ENCODE data around the gene MDM4. TPM values are rescaled to one million over a fixed set of nuclear protein-coding genes. Genes with fewer than 3 reads are reported as not detected.
"Not testable (repeated sequence)": the region's sequence is repeated elsewhere in the genome, so short reads cannot be mapped to it uniquely, and the experiment has no call there.

MDM4 gene
- total RNA-seq, 2 experiments from 2014 or later, result 72.2 to 72.4 TPM

DNA sequence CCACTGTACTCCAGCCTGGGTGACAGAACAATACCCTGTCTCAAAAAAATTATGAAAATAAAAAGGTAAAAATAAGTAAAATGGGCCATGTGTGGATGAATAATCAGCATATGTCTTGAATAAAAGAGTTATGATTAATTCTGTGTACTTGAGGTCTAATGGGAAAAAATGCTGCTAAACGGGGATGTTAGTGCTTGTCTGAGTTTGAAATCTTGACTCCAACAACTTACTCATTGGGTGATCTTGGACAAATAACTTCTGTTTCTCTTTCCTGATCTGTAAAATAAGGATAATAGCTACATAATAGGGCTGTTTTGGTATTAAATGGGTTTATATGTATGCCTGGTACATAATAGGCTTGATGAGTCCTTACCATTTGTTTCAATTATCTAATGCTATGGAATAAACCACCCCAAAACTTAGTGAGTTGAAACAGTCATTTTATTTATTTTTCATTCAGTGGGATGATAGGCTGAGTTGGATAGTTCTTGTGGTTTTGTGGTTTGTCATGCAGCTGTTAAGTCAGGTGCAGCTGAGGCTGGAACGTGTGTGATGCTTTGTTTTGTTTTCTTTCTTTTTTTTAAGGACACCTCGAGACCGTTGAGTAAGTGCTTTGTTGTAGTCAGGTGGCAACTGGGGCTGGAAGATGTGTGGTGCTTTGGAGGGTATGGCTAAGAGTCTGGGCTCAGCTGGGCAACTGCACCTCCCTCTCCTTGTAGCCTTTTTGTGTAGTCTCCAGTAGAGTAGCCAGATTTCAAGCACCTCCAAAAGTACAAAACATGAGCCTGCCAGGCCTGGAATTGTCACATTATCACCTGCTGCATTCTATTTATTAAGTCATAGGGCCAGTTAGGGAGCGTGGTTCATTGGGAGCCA lies 4.9 kb downstream of the MDM4 start:
- H3K27ac Mint-ChIP-seq, result peak overlapping the region; percentile 74
- peaks cover 63% of the 10 kb centered on the region for H3K36me3 Mint-ChIP-seq (ENCODE audit: low read depth)
- peak; percentile 59 for ATAC-seq
- POLR2A ChIA-PET, result interaction anchor here (0.6 to 2.6 kb wide), 5 partner anchors 14 to 46 kb away, joined by 3 to 10 read pairs (median 3); no protein-coding TSS in a partner anchor
- H3K27me3 Mint-ChIP-seq (ENCODE audit: low read depth), result no peaks in the 10 kb centered on the region
- peak overlapping the region; percentile 50 for H3K4me3 Mint-ChIP-seq
- H3K4me1 Mint-ChIP-seq (ENCODE audit: low read depth), result peaks cover 60% of the 10 kb centered on the region
- CTCF ChIA-PET, result interaction anchor here (1.0 to 1.2 kb wide), 3 partner anchors 14 to 242 kb away, joined by 3 to 9 read pairs (median 3); no protein-coding TSS in a partner anchor
- peaks cover 15% of the 10 kb centered on the region for H3K9me3 Mint-ChIP-seq (ENCODE audit: insufficient read depth)
- DNase-seq, result peak; percentile 73

DNA sequence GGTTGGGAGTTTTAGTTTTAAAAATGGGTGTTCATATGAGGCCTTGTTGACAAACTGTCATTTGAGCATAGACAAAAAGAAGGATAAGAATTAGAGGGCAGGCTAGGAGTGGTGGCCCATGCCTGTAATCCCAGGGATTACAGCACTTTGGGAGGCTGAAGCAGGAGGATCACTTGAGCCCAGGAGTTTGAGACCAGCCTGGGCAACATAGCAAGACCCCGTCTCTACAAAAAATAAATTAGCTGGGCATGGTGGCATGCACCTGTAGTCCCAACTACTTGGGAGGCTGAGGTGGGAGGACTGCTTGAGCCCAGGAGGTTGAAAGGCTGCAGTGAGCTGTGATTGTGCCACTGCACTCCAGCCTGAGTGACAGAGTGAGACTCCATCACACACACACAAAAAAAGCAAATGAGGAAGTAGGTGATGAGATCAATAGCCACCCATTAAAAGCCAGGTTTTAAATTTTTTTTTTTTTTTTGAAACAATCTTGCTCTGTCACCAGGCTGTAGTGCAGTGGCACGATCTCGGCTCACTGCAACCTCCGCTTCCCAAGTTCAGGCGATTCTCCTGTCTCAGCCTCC lies 5.8 kb downstream of the MDM4 start:
- not testable (repeated sequence) for DNase-seq; H3K27me3 Mint-ChIP-seq (ENCODE audit: low read depth); ATAC-seq; H3K4me3 Mint-ChIP-seq
- Mint-ChIP-seq H3K36me3 (ENCODE audit: low read depth) (peaks cover 68% of the 10 kb centered on the region), H3K4me1 (ENCODE audit: low read depth) (peaks cover 59% of the 10 kb centered on the region), H3K27ac (peak overlapping the region; percentile 61), H3K9me3 (ENCODE audit: insufficient read depth) (peaks cover 15% of the 10 kb centered on the region)
- ChIA-PET CTCF (interaction anchor here (4.2 kb wide), 1 partner anchor 23 kb away, joined by 16 read pairs; no protein-coding TSS in a partner anchor), POLR2A (interaction anchor here (1.2 to 2.6 kb wide), 2 partner anchors 23 to 45 kb away, joined by 3 to 10 read pairs; no protein-coding TSS in a partner anchor)

DNA sequence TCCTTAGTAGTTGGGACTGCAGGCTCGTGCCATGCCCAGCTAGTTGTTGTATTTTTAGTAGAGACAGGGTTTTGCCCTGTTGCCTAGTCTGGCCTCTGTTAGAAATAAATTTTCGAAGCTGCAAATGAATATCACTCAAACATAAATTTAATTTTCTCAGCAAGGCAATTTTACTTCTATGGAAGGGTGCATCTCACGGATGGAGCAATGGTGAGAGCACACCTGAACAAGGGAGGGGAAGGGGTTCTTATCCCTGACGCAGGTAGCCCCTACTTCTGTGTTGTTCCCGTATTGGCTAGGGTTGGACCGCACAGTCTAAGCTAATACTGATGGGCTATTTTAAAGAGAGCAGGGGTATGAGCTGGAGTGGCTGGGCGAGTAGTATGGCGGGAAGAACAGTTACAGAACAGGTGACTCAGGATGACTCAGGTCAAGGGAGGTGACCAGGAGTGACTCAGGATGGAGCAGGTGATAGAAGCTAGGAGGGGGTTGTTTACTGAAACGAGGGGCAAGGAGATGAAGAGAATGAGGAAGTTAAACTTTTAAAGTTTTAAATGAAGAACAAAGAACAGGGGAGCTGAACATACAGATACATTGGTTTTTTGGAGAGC lies 7.5 kb downstream of the MDM4 start:
- Mint-ChIP-seq H3K4me3 (no peak overlapping the region), H3K4me1 (ENCODE audit: low read depth) (peaks cover 45% of the 10 kb centered on the region), H3K9me3 (ENCODE audit: insufficient read depth) (peaks cover 15% of the 10 kb centered on the region), H3K36me3 (ENCODE audit: low read depth) (peaks cover 64% of the 10 kb centered on the region), H3K27me3 (ENCODE audit: low read depth) (no peaks in the 10 kb centered on the region), H3K27ac (peak overlapping the region; percentile 9)
- ChIA-PET POLR2A (interaction anchor here (0.8 to 1.4 kb wide), 3 partner anchors 8 to 30 kb away, joined by 3 to 5 read pairs (median 4); partner anchors contain the start of gene MDM4), CTCF (interaction anchor here (0.6 to 4.2 kb wide), 9 partner anchors 20 to 283 kb away, joined by 3 to 16 read pairs (median 4); no protein-coding TSS in a partner anchor)
- no peak for DNase-seq
- no peak for ATAC-seq

DNA sequence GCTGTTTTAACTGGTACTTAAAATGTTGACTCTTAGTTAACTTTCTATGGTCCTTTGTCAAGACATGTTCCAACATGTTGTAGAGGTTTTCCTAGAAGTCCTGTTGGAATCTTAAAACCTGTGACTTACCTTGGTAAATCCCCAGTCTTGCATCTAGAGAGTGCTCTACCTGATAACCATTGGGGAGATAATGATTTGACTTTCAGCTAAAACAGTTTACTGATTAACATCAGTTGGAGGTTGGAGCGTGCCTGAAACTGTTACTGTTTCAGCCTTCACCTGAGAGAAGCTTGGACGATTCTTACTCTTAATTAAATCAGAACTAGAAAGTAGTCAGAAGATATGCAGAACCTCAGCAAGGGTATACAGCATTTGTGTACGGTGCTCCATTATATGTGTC lies 8.8 kb downstream of the MDM4 start:
- H3K27me3 Mint-ChIP-seq (ENCODE audit: low read depth), result no peaks in the 10 kb centered on the region
- peaks cover 15% of the 10 kb centered on the region for H3K9me3 Mint-ChIP-seq (ENCODE audit: insufficient read depth)
- CTCF ChIA-PET, result interaction anchor here (0.6 to 4.2 kb wide), 9 partner anchors 9 to 1454 kb away, joined by 3 to 16 read pairs (median 6); partner anchors contain the start of gene MDM4
- no peak overlapping the region for H3K4me3 Mint-ChIP-seq
- peaks cover 35% of the 10 kb centered on the region for H3K4me1 Mint-ChIP-seq (ENCODE audit: low read depth)
- POLR2A ChIA-PET, result interaction anchor here (1.1 to 1.4 kb wide), 2 partner anchors 9 to 28 kb away, joined by 3 to 5 read pairs; partner anchors contain the start of gene MDM4
- H3K36me3 Mint-ChIP-seq (ENCODE audit: low read depth), result peaks cover 59% of the 10 kb centered on the region
- H3K27ac Mint-ChIP-seq, result no peak overlapping the region
- no peak for ATAC-seq
- DNase-seq, result no peak

DNA sequence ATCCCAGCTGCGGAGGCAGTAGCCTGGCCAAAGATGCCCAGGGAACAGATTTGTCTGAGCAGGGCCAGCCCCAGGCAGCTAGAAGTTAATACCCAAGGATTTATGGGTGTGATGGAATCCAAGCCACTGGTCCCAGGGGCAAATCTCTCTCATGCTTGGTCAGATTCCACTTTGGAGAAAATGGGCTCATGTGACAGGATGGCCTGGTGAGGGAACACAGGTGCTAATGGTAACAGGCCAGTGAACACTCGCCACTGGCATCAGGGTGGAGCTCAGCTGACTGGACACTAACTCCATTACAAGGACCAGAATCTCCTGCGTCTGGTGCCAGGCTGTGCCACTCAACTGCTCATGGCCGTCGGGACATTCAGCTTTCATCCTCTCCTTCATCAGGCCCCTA lies 12.0 kb downstream of the MDM4 start:
- ChIA-PET POLR2A (interaction anchor here (0.7 to 6.5 kb wide), 2 partner anchors 11 to 21 kb away, joined by 3 to 35 read pairs; partner anchors contain the start of gene MDM4), CTCF (interaction anchor here (1.2 to 2.5 kb wide), 4 partner anchors 12 to 37 kb away, joined by 3 to 11 read pairs (median 4); partner anchors contain the start of gene MDM4)
- H3K27ac Mint-ChIP-seq, result no peak overlapping the region
- no peaks in the 10 kb centered on the region for H3K27me3 Mint-ChIP-seq (ENCODE audit: low read depth)
- H3K9me3 Mint-ChIP-seq (ENCODE audit: insufficient read depth), result peaks cover 11% of the 10 kb centered on the region
- H3K36me3 Mint-ChIP-seq (ENCODE audit: low read depth), result peaks cover 64% of the 10 kb centered on the region
- ATAC-seq (no peak), DNase-seq (no peak)
- no peak overlapping the region for H3K4me3 Mint-ChIP-seq
- peaks cover 14% of the 10 kb centered on the region for H3K4me1 Mint-ChIP-seq (ENCODE audit: low read depth)

DNA sequence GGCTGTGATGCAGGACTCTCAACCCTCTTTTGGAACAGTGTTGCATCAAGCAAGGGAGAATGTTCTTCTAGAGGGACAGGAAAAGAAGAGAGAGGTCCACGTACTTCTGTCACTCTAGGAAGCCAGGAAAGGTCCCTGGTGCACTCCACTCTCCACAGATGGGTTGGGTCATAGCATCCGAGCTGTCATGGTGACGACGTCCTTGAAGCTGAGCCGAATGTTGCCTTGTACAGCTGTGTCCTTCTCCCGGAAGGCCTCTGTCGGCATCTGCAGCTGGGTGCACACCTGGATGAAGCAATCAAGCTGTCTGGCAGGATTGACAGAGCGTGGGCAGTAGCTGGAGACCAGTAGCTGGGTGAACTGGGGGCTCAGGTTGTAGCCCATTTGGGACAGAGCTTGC lies 12.5 kb downstream of the MDM4 start:
- ChIA-PET CTCF (interaction anchor here (1.2 to 2.5 kb wide), 6 partner anchors 12 to 278 kb away, joined by 3 to 11 read pairs (median 4); partner anchors contain the start of gene MDM4), POLR2A (interaction anchor here (0.7 to 6.5 kb wide), 2 partner anchors 12 to 22 kb away, joined by 3 to 35 read pairs; partner anchors contain the start of gene MDM4)
- Mint-ChIP-seq H3K27me3 (ENCODE audit: low read depth) (no peaks in the 10 kb centered on the region), H3K4me1 (ENCODE audit: low read depth) (peaks cover 12% of the 10 kb centered on the region), H3K27ac (no peak overlapping the region), H3K4me3 (no peak overlapping the region), H3K36me3 (ENCODE audit: low read depth) (peaks cover 61% of the 10 kb centered on the region), H3K9me3 (ENCODE audit: insufficient read depth) (peaks cover 9% of the 10 kb centered on the region)
- no peak for DNase-seq
- ATAC-seq, result no peak

DNA sequence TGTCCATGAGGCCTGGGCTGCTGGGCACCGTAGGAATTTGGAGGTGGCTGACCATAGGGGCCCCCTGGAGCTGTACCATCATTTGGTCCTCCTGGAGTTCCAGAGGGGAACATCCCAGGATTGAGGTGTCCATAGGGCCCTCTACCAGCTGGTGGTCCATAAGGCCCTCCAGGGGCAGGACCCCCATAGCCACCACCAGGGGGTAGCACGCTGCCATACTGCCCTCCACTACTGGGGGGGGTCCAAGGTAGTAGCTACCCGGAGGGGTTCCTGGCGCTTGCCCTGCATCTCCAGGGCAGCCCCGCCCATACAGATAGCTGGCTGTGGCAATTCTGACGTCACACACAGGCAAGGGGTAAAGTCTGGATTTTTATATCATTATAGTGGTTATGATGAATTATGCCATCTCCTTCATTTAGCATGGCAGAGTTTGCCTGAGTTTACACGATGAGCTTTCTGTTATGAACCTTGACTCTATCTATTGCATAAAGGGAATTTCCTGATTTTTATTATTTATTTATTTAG lies 13.2 kb downstream of the MDM4 start:
- ATAC-seq, result peak; percentile 37
- Mint-ChIP-seq H3K4me1 (ENCODE audit: low read depth) (peaks cover 9% of the 10 kb centered on the region), H3K4me3 (no peak overlapping the region), H3K36me3 (ENCODE audit: low read depth) (peaks cover 62% of the 10 kb centered on the region), H3K9me3 (ENCODE audit: insufficient read depth) (peaks cover 4% of the 10 kb centered on the region), H3K27me3 (ENCODE audit: low read depth) (no peaks in the 10 kb centered on the region), H3K27ac (no peak overlapping the region)
- DNase-seq, result no peak
- ChIA-PET POLR2A (interaction anchor here (1.1 to 6.5 kb wide), 2 partner anchors 8 to 13 kb away, joined by 3 to 35 read pairs; partner anchors contain the start of gene MDM4), CTCF (interaction anchor here (1.5 to 2.5 kb wide), 3 partner anchors 12 to 277 kb away, joined by 4 to 11 read pairs (median 7); no protein-coding TSS in a partner anchor)

DNA sequence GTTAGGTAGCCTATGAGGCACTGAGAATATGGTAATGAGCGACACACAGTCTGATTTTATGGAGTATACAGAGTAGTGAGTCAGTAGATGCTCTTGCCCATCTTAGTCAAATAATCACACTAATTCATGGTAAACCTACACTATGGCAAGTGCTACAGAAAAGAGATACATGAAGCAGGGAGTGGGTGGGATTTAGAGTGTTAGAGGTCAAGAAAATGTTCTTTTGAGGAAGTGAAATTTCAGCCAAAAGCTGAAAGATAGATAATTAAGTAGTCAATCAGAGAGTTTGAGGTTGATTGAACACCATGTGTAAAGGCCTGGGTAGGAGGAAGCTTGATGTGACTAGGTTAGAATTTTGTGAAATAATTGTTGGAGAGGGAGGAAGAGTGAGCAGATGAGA lies 14.7 kb downstream of the MDM4 start:
- no peak for ATAC-seq
- POLR2A ChIA-PET, result interaction anchor here (1.1 to 6.5 kb wide), 2 partner anchors 14 to 26 kb away, joined by 3 to 35 read pairs; partner anchors contain the start of gene MDM4
- Mint-ChIP-seq H3K4me3 (no peak overlapping the region), H3K4me1 (ENCODE audit: low read depth) (peaks cover 1% of the 10 kb centered on the region), H3K27me3 (ENCODE audit: low read depth) (no peaks in the 10 kb centered on the region), H3K27ac (no peak overlapping the region), H3K9me3 (ENCODE audit: insufficient read depth) (no peaks in the 10 kb centered on the region), H3K36me3 (ENCODE audit: low read depth) (peaks cover 56% of the 10 kb centered on the region)
- CTCF ChIA-PET, result interaction anchor here (1.1 to 2.3 kb wide), 8 partner anchors 10 to 276 kb away, joined by 3 to 7 read pairs (median 4); no protein-coding TSS in a partner anchor
- no peak for DNase-seq

DNA sequence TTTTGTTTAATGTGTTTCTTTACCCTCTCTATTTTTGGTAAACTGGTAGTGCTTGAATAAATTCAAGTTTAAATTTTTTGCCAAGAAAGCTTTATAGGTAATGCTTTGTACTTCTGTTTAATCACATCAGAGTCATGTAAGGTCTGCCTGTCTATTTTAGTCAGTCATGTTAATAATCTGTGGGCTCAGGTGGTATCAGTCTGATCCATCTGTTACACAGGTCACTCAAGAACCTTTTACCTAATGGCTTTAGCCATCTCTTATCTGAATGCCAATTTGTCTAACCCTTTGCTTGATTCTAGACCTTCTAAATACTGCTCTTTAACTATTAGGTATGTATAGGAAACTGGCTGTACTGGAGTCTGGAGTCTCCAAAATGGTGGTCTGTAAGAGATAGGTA lies 16.6 kb downstream of the MDM4 start:
- ATAC-seq, result no peak
- Mint-ChIP-seq H3K36me3 (ENCODE audit: low read depth) (peaks cover 58% of the 10 kb centered on the region), H3K4me1 (ENCODE audit: low read depth) (no peaks in the 10 kb centered on the region), H3K4me3 (no peak overlapping the region), H3K27ac (no peak overlapping the region), H3K9me3 (ENCODE audit: insufficient read depth) (no peaks in the 10 kb centered on the region), H3K27me3 (ENCODE audit: low read depth) (no peaks in the 10 kb centered on the region)
- ChIA-PET CTCF (interaction anchor here (1.6 to 1.7 kb wide), 2 partner anchors 12 to 33 kb away, joined by 4 to 5 read pairs; no protein-coding TSS in a partner anchor), POLR2A (no interaction called here)
- DNase-seq, result no peak

DNA sequence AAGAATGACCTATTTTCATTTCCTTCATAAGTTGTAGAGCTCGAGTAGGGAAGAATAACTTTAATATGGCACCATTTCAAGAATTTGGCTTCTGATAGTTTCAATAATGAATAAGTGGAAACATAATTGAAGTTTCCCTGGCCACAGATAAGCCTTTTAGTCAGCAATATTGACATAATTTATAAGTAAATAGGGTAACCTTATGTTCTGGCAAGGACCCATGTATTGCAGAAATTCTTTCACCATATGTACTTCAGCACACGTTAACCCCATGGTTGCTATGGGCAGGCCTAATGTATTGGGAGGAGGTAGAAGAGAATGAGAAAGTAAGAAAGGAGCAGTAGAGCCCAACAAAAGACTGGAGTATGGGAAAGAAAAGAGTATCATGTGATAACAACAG lies 25.4 kb downstream of the MDM4 start:
- POLR2A ChIA-PET, result interaction anchor here (1.7 kb wide), 1 partner anchor 25 kb away, joined by 6 read pairs; the partner anchor contains the start of gene MDM4
- Mint-ChIP-seq H3K9me3 (ENCODE audit: insufficient read depth) (peaks cover 5% of the 10 kb centered on the region), H3K4me3 (no peak overlapping the region), H3K27me3 (ENCODE audit: low read depth) (no peaks in the 10 kb centered on the region), H3K36me3 (ENCODE audit: low read depth) (peaks cover 77% of the 10 kb centered on the region), H3K27ac (no peak overlapping the region), H3K4me1 (ENCODE audit: low read depth) (peaks cover 51% of the 10 kb centered on the region)
- CTCF ChIA-PET, result interaction anchor here (0.9 to 2.9 kb wide), 3 partner anchors 13 to 265 kb away, joined by 3 to 11 read pairs (median 3); partner anchors contain the start of gene MDM4
- no peak for ATAC-seq
- DNase-seq, result no peak
